ENCODE measurements around the gene TAF9B. TPM values are rescaled to one million over a fixed set of nuclear protein-coding genes. Genes with fewer than 3 reads are reported as not detected.
"Not testable (repeated sequence)": the region's sequence is repeated elsewhere in the genome, so short reads cannot be mapped to it uniquely, and the experiment has no call there.

Gene TAF9B
- 10 to 100 TPM; 19.8 to 20.8 TPM for total RNA-seq

DNA sequence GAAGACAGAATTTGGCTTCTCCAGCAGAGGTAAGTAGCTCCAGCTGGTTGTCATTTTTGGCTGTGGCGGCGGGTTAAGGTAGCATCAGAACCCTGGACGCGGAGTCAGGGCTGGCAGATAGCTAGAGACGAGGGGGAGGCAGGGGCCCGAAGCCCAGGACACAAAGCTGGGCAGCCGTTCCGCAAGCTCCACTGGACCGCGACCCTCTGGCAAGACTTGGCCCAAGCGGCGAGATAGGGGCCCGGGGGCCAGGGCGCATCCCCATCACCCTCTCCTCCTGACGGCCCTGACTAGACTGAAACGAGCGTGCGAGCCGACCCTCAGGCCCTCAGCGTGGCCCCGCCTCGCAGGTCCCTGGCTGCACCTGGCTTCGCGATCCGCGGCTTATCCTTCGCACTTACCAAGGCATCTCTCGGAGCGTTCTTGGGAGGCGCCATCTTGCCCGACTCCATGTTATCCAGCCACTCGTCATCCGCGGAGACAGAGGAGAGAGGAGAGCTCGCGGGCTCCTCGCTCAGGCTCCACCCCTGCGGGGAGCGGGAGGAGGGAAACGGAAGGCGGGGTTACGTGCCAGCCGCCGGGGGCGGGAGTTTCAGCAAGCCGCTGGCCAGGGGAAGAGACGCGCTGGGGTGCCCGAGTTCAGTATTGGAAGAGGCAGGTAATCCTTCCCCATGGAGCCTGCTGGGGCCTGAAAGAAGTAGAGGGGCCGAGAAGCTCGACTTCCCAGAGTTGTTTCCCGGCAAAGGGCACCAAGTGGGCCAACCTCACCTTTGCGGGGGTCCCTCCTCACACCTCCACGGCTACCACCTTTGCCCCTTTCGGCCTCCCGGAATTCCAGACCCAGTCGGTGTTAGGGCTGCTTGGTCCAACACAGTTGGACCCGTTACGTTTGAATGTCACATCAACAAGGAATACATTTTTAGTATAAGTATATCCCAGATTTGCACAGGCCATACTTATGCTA is at the start of gene TAF9B:
Gene TAF9B (minus strand): TSS at position 491 of the 964 bp plus-strand sequence. CDS start 39 bp downstream, at position 452.
- ChIA-PET POLR2A (interaction anchor here (0.6 kb wide), 1 partner anchor 71 kb away, joined by 3 read pairs; no protein-coding TSS in a partner anchor), CTCF (interaction anchor here (1.3 kb wide), 1 partner anchor 33 kb away, joined by 3 read pairs; no protein-coding TSS in a partner anchor)

- ChIA-PET POLR2A (no interaction called here), CTCF (no interaction called here)
Measured at GRCh38 chrX:78182881-78183280, 43.4 kb upstream of the TAF9B start.

- ChIA-PET CTCF (no interaction called here), POLR2A (no interaction called here)
Measured at GRCh38 chrX:78181307-78181706, 41.9 kb upstream of the TAF9B start.

GRCh38 chrX:78168065-78168464 is 28.6 kb upstream of the TAF9B start:
- ChIA-PET POLR2A (no interaction called here), CTCF (no interaction called here)

DNA sequence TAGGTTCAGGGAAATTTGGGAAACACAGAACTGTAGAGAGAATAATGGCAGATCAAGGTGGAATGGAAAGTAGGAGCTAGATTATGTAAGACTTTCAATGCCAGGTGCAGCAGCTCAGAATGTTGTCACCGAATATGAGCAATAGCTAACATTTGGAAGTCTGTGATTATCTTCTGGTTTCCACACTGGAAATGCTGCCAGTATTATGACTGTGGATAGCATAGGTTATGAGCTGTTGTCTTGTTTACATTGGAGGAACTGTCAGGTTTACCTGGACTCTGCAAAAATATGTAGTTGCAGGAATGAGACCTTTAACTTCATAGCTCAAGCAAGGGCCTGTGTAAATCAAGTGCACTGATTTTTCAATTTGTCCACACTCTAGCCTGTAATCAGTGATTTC is 26.0 kb upstream of the TAF9B start:
- POLR2A ChIA-PET, result no interaction called here
- CTCF ChIA-PET, result no interaction called here

GRCh38 chrX:78163175-78163574 is 23.7 kb upstream of the TAF9B start:
- POLR2A ChIA-PET, CTCF ChIA-PET: not testable (repeated sequence)

- CTCF ChIA-PET, POLR2A ChIA-PET: not testable (repeated sequence)
Measured at GRCh38 chrX:78160711-78161110, 21.3 kb upstream of the TAF9B start.

DNA sequence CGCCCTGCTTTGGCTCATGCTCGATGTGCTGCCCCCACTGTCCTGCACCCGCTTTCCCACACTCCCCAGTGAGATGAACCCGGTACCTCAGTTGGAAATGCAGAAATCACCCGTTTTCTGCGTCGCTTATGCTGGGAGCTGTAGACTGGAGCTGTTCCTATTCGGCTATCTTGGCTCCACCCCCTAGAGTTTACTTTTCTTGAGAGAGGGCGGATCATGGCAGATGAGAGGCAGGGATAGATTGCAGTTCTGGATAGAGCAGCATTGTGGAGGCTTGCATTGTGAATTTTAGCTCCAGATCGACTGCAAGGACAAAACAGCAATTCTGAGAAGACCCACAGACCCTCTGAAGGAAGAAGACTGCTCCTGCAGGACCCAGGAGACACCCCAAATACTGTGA is 18.4 kb upstream of the TAF9B start:
- CTCF ChIA-PET, result not testable (repeated sequence)

DNA sequence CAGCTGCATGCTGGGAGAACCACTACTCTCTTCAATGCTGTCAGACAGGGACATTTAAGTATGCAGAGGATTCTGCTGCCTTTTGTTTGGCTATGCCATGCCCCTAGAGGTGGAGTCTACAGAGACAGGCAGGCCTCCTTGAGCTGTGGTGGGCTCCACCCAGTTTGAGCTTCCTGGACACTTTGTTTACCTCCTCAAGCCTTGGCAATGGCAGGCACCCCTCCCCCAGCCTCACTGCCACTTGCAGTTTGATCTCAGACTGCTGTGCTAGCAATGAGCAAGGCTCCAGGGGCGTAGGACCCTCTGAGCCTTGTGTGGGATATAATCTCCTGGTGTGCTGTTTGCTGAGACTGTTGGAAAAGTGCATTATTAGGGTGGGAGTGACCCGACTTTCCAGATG is 17.9 kb upstream of the TAF9B start:
- CTCF ChIA-PET, POLR2A ChIA-PET: not testable (repeated sequence)

More for the DNA sequence above, 18.4 kb upstream of the TAF9B start:
- POLR2A ChIA-PET, result not testable (repeated sequence)

GRCh38 chrX:78147002-78147540 is 7.6 kb upstream of the TAF9B start:
- POLR2A ChIA-PET, CTCF ChIA-PET: not testable (repeated sequence)

DNA sequence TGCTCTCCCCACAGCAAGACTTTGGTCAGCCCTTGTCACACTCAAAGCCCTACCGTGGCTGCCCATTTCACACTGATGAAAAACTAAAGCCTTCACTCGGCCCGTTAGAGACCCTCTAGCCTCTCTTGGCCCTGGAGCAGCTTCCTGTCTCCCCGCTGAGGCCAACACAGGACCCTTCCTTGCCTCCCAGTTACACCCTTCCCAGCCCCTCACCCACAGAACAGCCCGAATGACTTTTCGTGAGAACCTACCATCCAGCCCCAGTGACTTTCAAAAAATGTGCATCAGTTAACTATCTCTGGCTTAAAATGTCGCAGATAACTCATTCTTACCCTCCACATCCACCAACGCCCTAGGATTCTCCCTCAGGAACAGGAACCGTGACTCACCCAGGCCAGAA is 756 bp upstream of the TAF9B start:
- CTCF ChIA-PET, result no interaction called here
- POLR2A ChIA-PET, result no interaction called here

DNA sequence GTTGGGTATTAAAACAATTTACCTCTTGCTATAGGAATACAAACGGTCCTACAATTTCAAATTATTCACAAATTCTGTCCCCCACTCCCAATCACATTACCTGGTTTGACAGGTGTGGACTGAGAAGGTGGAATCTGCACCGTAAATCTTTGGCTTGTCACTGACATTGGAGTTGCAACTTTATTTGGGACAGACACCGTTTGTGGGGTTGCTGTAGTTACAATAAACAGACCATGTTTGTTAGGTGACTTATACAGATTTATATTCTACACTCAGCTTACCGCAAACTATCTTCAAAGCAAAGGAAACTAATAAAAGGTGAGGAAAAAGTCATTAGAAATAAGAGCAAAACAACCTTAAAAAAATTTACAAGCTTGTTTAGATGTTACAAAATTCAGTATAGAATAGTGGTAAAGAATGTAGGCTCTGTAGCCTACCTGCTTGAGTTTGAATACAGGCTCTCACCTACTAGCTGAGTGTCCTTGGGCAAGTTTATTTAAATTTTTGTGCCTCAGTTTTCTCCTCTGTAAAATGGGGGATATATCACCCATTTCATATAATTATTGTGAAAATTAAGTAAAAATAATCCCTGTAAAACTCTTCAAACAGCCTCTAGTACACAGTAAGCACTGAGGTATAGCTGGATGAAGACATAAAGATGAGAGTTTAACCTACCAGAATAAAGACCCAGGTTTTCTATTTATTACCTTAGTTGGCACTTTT is 6.1 kb downstream of the TAF9B start:
- CTCF ChIA-PET, result no interaction called here
- POLR2A ChIA-PET, result interaction anchor here (0.7 kb wide), 1 partner anchor 29 kb away, joined by 3 read pairs; the partner anchor contains the start of gene PGK1

DNA sequence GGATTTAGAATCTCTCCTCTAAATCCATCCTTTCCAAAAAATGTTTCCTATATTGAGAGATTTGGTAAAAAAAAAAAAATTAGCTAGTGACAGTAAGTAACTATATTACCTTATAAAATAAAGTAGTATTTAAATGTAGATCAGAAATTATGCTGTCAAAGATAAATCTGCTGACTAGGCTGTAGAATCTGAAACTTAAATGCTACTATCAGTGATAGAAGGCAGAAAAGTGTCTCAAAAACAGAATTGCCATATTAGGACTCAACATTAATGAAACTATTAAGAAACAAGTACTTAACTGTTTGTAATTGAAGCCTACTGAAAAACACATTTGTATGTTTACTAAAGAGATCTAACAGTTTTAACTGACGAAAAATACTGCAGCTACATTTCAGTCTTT is 8.3 kb downstream of the TAF9B start:
- POLR2A ChIA-PET, result no interaction called here
- CTCF ChIA-PET, result no interaction called here

GRCh38 chrX:78130396-78130795 is 9.1 kb downstream of the TAF9B start:
- POLR2A ChIA-PET, result no interaction called here
- CTCF ChIA-PET, result no interaction called here

DNA sequence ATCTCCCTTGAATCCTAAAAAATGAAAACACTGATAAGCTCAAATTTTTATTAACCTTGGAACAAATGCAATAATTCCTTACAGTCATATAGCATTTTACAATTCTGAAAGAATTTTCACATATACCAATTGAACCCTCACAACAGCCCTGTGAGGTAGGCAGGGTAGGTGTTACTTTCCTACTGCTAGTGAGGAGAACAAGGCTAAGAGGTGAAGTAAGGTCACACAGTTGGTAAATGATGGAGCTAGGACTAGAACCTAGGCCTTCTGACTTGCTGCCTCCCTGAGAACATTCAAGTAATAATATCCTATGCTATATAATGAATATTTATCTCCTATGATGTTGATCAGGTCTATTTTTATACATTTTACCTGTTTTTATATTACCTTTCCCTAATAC is 9.7 kb downstream of the TAF9B start:
- POLR2A ChIA-PET, result no interaction called here
- CTCF ChIA-PET, result no interaction called here

- CTCF ChIA-PET, POLR2A ChIA-PET: not testable (repeated sequence)
Measured at GRCh38 chrX:78125781-78126180, 13.7 kb downstream of the TAF9B start.

DNA sequence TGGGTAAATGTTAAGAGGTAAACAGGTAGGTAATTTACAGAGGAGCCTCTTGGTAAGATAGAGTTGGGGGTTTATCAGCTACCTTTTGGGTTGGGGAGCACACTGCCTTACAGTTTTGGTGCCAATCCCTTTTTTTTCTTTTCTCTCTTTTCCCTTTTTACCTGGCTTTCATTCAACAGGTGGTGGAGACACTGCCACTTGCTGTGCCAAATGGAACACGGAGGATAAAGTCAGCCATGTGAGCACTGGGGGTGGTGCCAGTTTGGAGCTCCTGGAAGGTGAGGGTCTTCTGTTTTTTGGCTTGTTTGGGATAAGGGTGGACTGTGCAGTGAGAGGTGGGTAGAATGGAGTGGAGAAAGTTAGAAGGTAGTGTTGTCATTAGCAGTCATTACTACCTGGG is 14.3 kb downstream of the TAF9B start:
- CTCF ChIA-PET, result no interaction called here
- POLR2A ChIA-PET, result no interaction called here

DNA sequence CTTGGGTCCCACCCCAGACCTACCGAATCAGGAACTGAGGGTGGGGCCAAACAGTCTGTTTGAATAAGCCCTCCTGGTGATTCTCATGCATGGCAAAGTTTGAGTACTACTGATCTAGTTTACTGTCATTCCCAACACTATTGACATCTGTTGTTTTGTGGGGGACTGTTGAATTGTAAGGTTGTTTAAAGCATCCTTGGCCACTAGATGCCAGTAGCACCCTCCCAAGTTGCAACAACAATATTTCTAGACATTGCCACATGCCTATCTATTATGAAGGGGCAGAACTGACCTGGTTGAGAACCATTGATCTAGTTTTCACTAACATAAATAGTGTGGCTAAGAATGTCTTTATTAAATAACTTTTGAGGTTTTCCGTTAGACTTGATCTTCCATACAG is 15.1 kb downstream of the TAF9B start:
- POLR2A ChIA-PET, result no interaction called here
- CTCF ChIA-PET, result no interaction called here

DNA sequence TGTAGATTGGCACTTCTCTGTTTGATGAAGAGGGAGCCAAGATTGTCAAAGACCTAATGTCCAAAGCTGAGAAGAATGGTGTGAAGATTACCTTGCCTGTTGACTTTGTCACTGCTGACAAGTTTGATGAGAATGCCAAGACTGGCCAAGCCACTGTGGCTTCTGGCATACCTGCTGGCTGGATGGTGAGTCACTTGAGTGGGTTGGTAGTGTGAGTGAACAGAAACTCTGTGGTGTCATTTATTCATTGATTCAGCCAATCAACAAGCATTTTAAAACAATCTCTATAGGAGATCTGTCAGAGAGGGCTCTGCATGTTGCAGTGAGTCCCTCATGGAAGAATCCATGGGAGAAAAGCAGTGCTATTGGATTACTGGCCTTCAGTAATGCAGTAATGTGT is 16.3 kb downstream of the TAF9B start:
- POLR2A ChIA-PET, result no interaction called here
- CTCF ChIA-PET, result no interaction called here

- ChIA-PET CTCF (no interaction called here), POLR2A (no interaction called here)
Measured at GRCh38 chrX:78119521-78120227, 19.8 kb downstream of the TAF9B start.

All from activated CD8-positive, alpha-beta memory T cell treated with anti-CD3 and anti-CD28 coated beads for 36 hours (primary cell).